B cell (primary cell): Measurements from ENCODE around the gene DKK3. TPM values are rescaled to one million over a fixed set of nuclear protein-coding genes. Genes with fewer than 3 reads are reported as not detected.

Experiments
- ATAC-seq: fragments of 200-7000 bp; cut with Tn5 transposase; one replicate; pipeline ENCODE4 v1.10.0; 2021; ENCODE audit warnings: low read depth, mild to moderate bottlenecking, moderate number of reproducible peaks, moderate library complexity
- CTCF ChIA-PET: fragments of 350-600 bp; sonication (Branson Sonifier 250); formaldehyde crosslinking; loops from one replicate; lab custom pipeline; 2021; ENCODE audit warnings: antibody characterized with exemption, inconsistent platforms; lab: Charles Lee
- POLR2A ChIA-PET: fragments of 350-600 bp; sonication (Branson Sonifier 250); formaldehyde crosslinking; loops from one replicate; lab custom pipeline; 2021; ENCODE audit warnings: antibody characterized with exemption; lab: Charles Lee
- DNase-seq: peaks from one replicate; pipeline ENCODE4 v3.0.0; 2013
- H2AFZ ChIP-seq: 2 replicates; pipeline ENCODE4 v1.6.1; 2012; ENCODE audit warnings: mild to moderate bottlenecking, low read depth, low read length; ENCODE audit not compliant: insufficient read depth, poor library complexity, severe bottlenecking
- H3K27ac ChIP-seq, 2 donors: 1 replicate in 1 of 2; 2 replicates in 1 of 2; pipeline ENCODE4 v1.5.1; 2012 to 2013; ENCODE audit warnings: low read length in 2 of 2, mild to moderate bottlenecking in 2 of 2, moderate library complexity in 1 of 2
- H3K27me3 ChIP-seq, 4 experiments: fragments of 200-600 bp in 1 of 4; sonication (generic) in 1 of 4; replicated peaks in 1 of 4; 1 replicate in 2 of 4; 2 replicates in 2 of 4; pipeline versions ENCODE4 v1.6.1 to v1.7.0; 2013 to 2016; ENCODE audit warnings: low read length in 3 of 4, mild to moderate bottlenecking in 2 of 4, mixed read lengths in 1 of 4, moderate library complexity in 1 of 4; ENCODE audit not compliant: insufficient read depth in 4 of 4, control insufficient read depth in 3 of 4; ENCODE audit errors: control extremely low read depth in 1 of 4
- H3K36me3 ChIP-seq, 2 experiments: replicated peaks in 1 of 2; 1 replicate in 1 of 2; 2 replicates in 1 of 2; pipeline versions ENCODE4 v1.6.1 to v1.7.1; 2013; ENCODE audit warnings: low read length in 1 of 2; ENCODE audit not compliant: insufficient read depth in 2 of 2, control insufficient read depth in 1 of 2; ENCODE audit errors: control extremely low read depth in 1 of 2, extremely low read depth in 1 of 2
- H3K4me1 ChIP-seq, 2 donors: fragments of 200-600 bp in 1 of 2; sonication (generic) in 1 of 2; 1 replicate in 1 of 2; 2 replicates in 1 of 2; pipeline versions ENCODE4 v1.5.1 to v1.6.1; 2013 to 2017; ENCODE audit warnings: low read length in 2 of 2; ENCODE audit not compliant: control insufficient read depth in 2 of 2, insufficient read depth in 2 of 2
- H3K4me2 ChIP-seq: replicated peaks from 2 replicates; pipeline ENCODE3; 2012; ENCODE audit warnings: mild to moderate bottlenecking, low read depth, low read length; ENCODE audit not compliant: poor library complexity, severe bottlenecking
- H3K4me3 ChIP-seq, 5 experiments: fragments of 200-600 bp in 1 of 5; sonication (generic) in 1 of 5; 1 replicate in 3 of 5; 2 replicates in 2 of 5; pipeline versions ENCODE4 v1.5.1 to v1.7.0; 2011 to 2016; ENCODE audit warnings: low read length in 4 of 5, mild to moderate bottlenecking in 4 of 5, low read depth in 2 of 5, control low read depth in 1 of 5, moderate library complexity in 1 of 5; ENCODE audit not compliant: insufficient read depth in 1 of 5; ENCODE audit errors: control extremely low read depth in 1 of 5, extremely low read depth in 1 of 5
- H3K79me2 ChIP-seq: fragments of 200-600 bp; sonication (generic); one replicate; pipeline ENCODE4 v1.6.0; 2016; ENCODE audit warnings: low read length; ENCODE audit not compliant: control insufficient read depth, insufficient read depth
- H3K9ac ChIP-seq: fragments of 200-600 bp; sonication (generic); 2 replicates; pipeline ENCODE4 v1.6.1; 2017; ENCODE audit warnings: mild to moderate bottlenecking, low read length, moderate library complexity
- H3K9me3 ChIP-seq, 3 donors: one replicate each; pipeline versions ENCODE4 v1.6.1 to v1.7.1; 2013; ENCODE audit warnings: low read length in 2 of 3; ENCODE audit not compliant: control insufficient read depth in 2 of 3, insufficient read depth in 1 of 3; ENCODE audit errors: control extremely low read depth in 1 of 3
- H4K20me1 ChIP-seq: 2 replicates; pipeline ENCODE4 v1.6.0; 2012; ENCODE audit warnings: mild to moderate bottlenecking, low read length; ENCODE audit not compliant: insufficient read depth, control insufficient read depth, poor library complexity, severe bottlenecking
- H3K27ac Mint-ChIP-seq: one replicate; pipeline ENCODE4 v1.8.0; 2021; ENCODE audit warnings: mixed read lengths
- H3K27me3 Mint-ChIP-seq: one replicate; pipeline ENCODE4 v1.8.0; 2021; ENCODE audit warnings: mixed read lengths
- H3K4me1 Mint-ChIP-seq: one replicate; pipeline ENCODE4 v1.8.0; 2021; ENCODE audit warnings: mixed read lengths
- H3K4me3 Mint-ChIP-seq: one replicate; pipeline ENCODE4 v1.8.0; 2021; ENCODE audit warnings: mixed read lengths
- H3K9me3 Mint-ChIP-seq: one replicate; pipeline ENCODE4 v1.8.0; 2022; ENCODE audit warnings: mixed read lengths; ENCODE audit not compliant: insufficient read depth
- EZH2 ChIP-seq: IDR thresholded peaks from 2 replicates; pipeline ENCODE4 v1.6.1; 2012; ENCODE audit warnings: borderline replicate concordance, low read depth, mild to moderate bottlenecking, moderate library complexity, low read length; ENCODE audit not compliant: insufficient read depth, poor library complexity, severe bottlenecking
- WGBS: methylation state at CpG from one replicate; pipeline ENCODE4 v1.1.5; 2013; ENCODE audit warnings: missing lambda C conversion rate; ENCODE audit not compliant: insufficient coverage; 5-methylcytosine and 5-hydroxymethylcytosine counted together
- intact Hi-C: fragments of 100-400 bp; cut with micrococcal nuclease; formaldehyde crosslinking; loops from one replicate; pipeline ENCODE4 v1.10.0; 2022
- polyA plus RNA-seq: library from polyadenylated mRNA; depleted of rRNA; stranded (reverse); fragments of >200 nt; gene quantifications from 2 replicates; pipeline ENCODE4 v1.2.3, GENCODE V29; 2012
- total RNA-seq, 2 donors: library from RNA; stranded (reverse); fragments of 120-200 nt in 1 of 2; gene quantifications; 1 replicate in 1 of 2; 2 replicates in 1 of 2; pipeline versions ENCODE4 v1.2.3 to v1.2.4, GENCODE V29; 2013 to 2022
- TF ChIP-seq, protein P1 (sequence below): fragments of 200-600 bp; IDR thresholded peaks from one replicate; pipeline ENCODE4 v1.8.0; 2022; ENCODE audit warnings: antibody characterized with exemption, mild to moderate bottlenecking

Gene DKK3
- total and polyA plus RNA-seq, 2 donors (not counting 1 experiment from before 2014, with no cell fraction given), result 0.33 TPM; not detected in 1

GRCh38 chr11:11923828-11924227 is 84.6 kb downstream of the DKK3 start:
- Histone ChIP-seq H3K9me3 (peaks cover 0 to 2% (median 0%) of the 10 kb centered on the region in 3 donors), H3K4me1 (no peaks in the 10 kb centered on the region), H3K27ac (no peak overlapping the region), H3K9ac (no peak overlapping the region), H3K27me3 (no peaks in the 10 kb centered on the region), H3K4me2 (no peak overlapping the region), H3K4me3 (no peak overlapping the region), H3K79me2 (no peaks in the 10 kb centered on the region), H3K36me3 (peaks cover 12 to 27% of the 10 kb centered on the region in 2 experiments), H2AFZ (no peak overlapping the region), H4K20me1 (no peaks in the 10 kb centered on the region)
- ChIA-PET CTCF (no interaction called here), POLR2A (no interaction called here)
- no peaks in the 10 kb centered on the region for H3K27me3 Mint-ChIP-seq
- ATAC-seq (no peak), DNase-seq (no peak)
- TF ChIP-seq EZH2, result no peak
- TF ChIP-seq, protein P1, sequence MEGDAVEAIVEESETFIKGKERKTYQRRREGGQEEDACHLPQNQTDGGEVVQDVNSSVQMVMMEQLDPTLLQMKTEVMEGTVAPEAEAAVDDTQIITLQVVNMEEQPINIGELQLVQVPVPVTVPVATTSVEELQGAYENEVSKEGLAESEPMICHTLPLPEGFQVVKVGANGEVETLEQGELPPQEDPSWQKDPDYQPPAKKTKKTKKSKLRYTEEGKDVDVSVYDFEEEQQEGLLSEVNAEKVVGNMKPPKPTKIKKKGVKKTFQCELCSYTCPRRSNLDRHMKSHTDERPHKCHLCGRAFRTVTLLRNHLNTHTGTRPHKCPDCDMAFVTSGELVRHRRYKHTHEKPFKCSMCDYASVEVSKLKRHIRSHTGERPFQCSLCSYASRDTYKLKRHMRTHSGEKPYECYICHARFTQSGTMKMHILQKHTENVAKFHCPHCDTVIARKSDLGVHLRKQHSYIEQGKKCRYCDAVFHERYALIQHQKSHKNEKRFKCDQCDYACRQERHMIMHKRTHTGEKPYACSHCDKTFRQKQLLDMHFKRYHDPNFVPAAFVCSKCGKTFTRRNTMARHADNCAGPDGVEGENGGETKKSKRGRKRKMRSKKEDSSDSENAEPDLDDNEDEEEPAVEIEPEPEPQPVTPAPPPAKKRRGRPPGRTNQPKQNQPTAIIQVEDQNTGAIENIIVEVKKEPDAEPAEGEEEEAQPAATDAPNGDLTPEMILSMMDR, result no peak
- H3K27ac Mint-ChIP-seq, result no peak overlapping the region
- H3K4me1 Mint-ChIP-seq, result peaks cover 13% of the 10 kb centered on the region
- intact Hi-C loops, result no loop called here
- H3K4me3 Mint-ChIP-seq, result no peak overlapping the region
- no peaks in the 10 kb centered on the region for H3K9me3 Mint-ChIP-seq

GRCh38 chr11:11916981-11917399 is 91.4 kb downstream of the DKK3 start:
- no peak overlapping the region for H3K4me3 Mint-ChIP-seq
- intact Hi-C loops, result no loop called here
- no peaks in the 10 kb centered on the region for H3K4me1 Mint-ChIP-seq
- no peak for TF ChIP-seq EZH2
- TF ChIP-seq, protein P1, result no peak
- no CpG with 5 or more reads among the region's 1 CpG for WGBS
- peaks cover 5 to 16% of the 10 kb centered on the region in 2 experiments for H3K36me3 ChIP-seq
- ChIA-PET CTCF (no interaction called here), POLR2A (no interaction called here)
- no peaks in the 10 kb centered on the region for H3K9me3 Mint-ChIP-seq
- H3K79me2 ChIP-seq, result no peaks in the 10 kb centered on the region
- H3K27ac ChIP-seq, result no peak overlapping the region
- no peak overlapping the region for H2AFZ ChIP-seq
- DNase-seq (no peak), ATAC-seq (no peak)
- no peak overlapping the region for H3K27ac Mint-ChIP-seq
- no peaks in the 10 kb centered on the region for H3K4me1 ChIP-seq
- H3K4me2 ChIP-seq, result no peak overlapping the region
- no peaks in the 10 kb centered on the region for H3K9me3 ChIP-seq
- H3K27me3 Mint-ChIP-seq, result no peaks in the 10 kb centered on the region
- H3K27me3 ChIP-seq, result no peaks in the 10 kb centered on the region
- no peak overlapping the region for H3K9ac ChIP-seq
- H3K4me3 ChIP-seq, result no peak overlapping the region
- no peaks in the 10 kb centered on the region for H4K20me1 ChIP-seq
